OCI-LY3 (cell line): ENCODE data around the gene PATL2.
"Not testable (repeated sequence)": the region's sequence is repeated elsewhere in the genome, so short reads cannot be mapped to it uniquely, and the experiment has no call there.

Source experiments
- H2AFZ ChIP-seq: fragments of 200-600, 300-600 bp; shearing (Covaris generic); 2 replicates; pipeline ENCODE4 v1.6.0; 2014; ENCODE audit warnings: antibody characterized with exemption, low read depth, low read length
- H3K27ac ChIP-seq: fragments of 200-600, 300-600 bp; sonication (generic); 2 replicates; pipeline ENCODE4 v1.5.1; 2014; ENCODE audit warnings: mild to moderate bottlenecking, low read length, moderate library complexity, mixed read lengths
- H3K27me3 ChIP-seq: fragments of 200-600, 300-600 bp; sonication (generic); 2 replicates; pipeline ENCODE4 v1.6.1; 2014; ENCODE audit warnings: low read depth, low read length, mixed read lengths
- H3K36me3 ChIP-seq: fragments of 200-600, 300-600 bp; sonication (generic); replicated peaks from 2 replicates; pipeline ENCODE3; 2014; ENCODE audit warnings: low read depth, low read length, mixed read lengths
- H3K4me1 ChIP-seq: fragments of 300-600, 200-600 bp; sonication (generic); 2 replicates; pipeline ENCODE4 v1.6.1; 2014; ENCODE audit warnings: low read length, mixed read lengths
- H3K4me2 ChIP-seq: fragments of 200-600, 300-600 bp; sonication (generic); 2 replicates; pipeline ENCODE4 v1.6.1; 2014; ENCODE audit warnings: low read length, mixed read lengths
- H3K4me3 ChIP-seq: fragments of 300-600, 200-600 bp; sonication (generic); 2 replicates; pipeline ENCODE4 v1.5.1; 2014; ENCODE audit warnings: antibody characterized with exemption, mild to moderate bottlenecking, low read length, moderate library complexity
- H3K79me2 ChIP-seq: fragments of 300-600, 200-600 bp; shearing (Covaris generic); 2 replicates; pipeline ENCODE4 v1.6.1; 2014; ENCODE audit warnings: mild to moderate bottlenecking, low read length, mixed read lengths
- H3K9ac ChIP-seq: fragments of 300-600, 200-600 bp; shearing (Covaris generic); 2 replicates; pipeline ENCODE4 v1.6.0; 2014; ENCODE audit warnings: mild to moderate bottlenecking, low read length, moderate library complexity
- H3K9me3 ChIP-seq: fragments of 200-600, 300-600 bp; shearing (Covaris generic); 2 replicates; pipeline ENCODE4 v1.6.1; 2014; ENCODE audit warnings: low read length, mixed read lengths; ENCODE audit not compliant: insufficient read depth
- H4K20me1 ChIP-seq: fragments of 200-600, 300-600 bp; sonication (generic); 2 replicates; pipeline ENCODE4 v1.6.1; 2016; ENCODE audit warnings: low read length, mixed read lengths; ENCODE audit not compliant: insufficient read depth
- CTCF ChIP-seq: fragments of 200-600, 300-600 bp; sonication (generic); IDR thresholded peaks from 2 replicates; pipeline ENCODE4 v1.5.1; 2014; ENCODE audit warnings: antibody characterized with exemption, low read length, low read depth
- EZH2phosphoT487 ChIP-seq: fragments of 200-600 bp; shearing (Covaris generic); IDR thresholded peaks from 2 replicates; pipeline ENCODE4 v1.6.1; 2018; ENCODE audit warnings: antibody characterized with exemption, mixed run types, low read depth

PATL2 gene

GRCh38 chr15:44633603-44634002 lies 77.5 kb downstream of the PATL2 start:
- peak overlapping the region; percentile 22; the same call in 1 of the 2 replicates for H3K4me3 ChIP-seq

GRCh38 chr15:44625286-44625685 lies 85.8 kb downstream of the PATL2 start:
- not testable (repeated sequence) for H3K9ac ChIP-seq, H4K20me1 ChIP-seq, H3K27ac ChIP-seq, H3K79me2 ChIP-seq, H3K9me3 ChIP-seq, H3K27me3 ChIP-seq, H3K4me2 ChIP-seq, H2AFZ ChIP-seq, H3K4me3 ChIP-seq
- Histone ChIP-seq H3K4me1 (peaks cover 11% of the 10 kb centered on the region; the same call in 1 of the 2 replicates), H3K36me3 (peaks cover 55% of the 10 kb centered on the region)

More at GRCh38 chr15:44633603-44634002, 77.5 kb downstream of the PATL2 start:
- 0 out of 2 replicates have a peak, but pooled peaks cover 7% of the 10 kb centered on the region for H3K79me2 ChIP-seq
- H3K4me2 ChIP-seq = peak overlapping the region; percentile 59
- no peaks in the 10 kb centered on the region for H4K20me1 ChIP-seq
- peak overlapping the region; percentile 37 for H3K27ac ChIP-seq
- no peak overlapping the region for H2AFZ ChIP-seq
- no peaks in the 10 kb centered on the region for H3K9me3 ChIP-seq
- no peaks in the 10 kb centered on the region for H3K27me3 ChIP-seq
- H3K9ac ChIP-seq = peak overlapping the region; percentile 6; the same call in 1 of the 2 replicates
- H3K36me3 ChIP-seq = peaks cover 49% of the 10 kb centered on the region
- peaks cover 27% of the 10 kb centered on the region for H3K4me1 ChIP-seq
- TF ChIP-seq EZH2phosphoT487 = no peak
- TF ChIP-seq CTCF = no peak

- no peak overlapping the region for H3K27ac ChIP-seq
- no peak overlapping the region for H3K4me2 ChIP-seq
- H2AFZ ChIP-seq = no peak overlapping the region
- peaks cover 7% of the 10 kb centered on the region; the same call in 1 of the 2 replicates for H3K4me1 ChIP-seq
- no peaks in the 10 kb centered on the region for H3K79me2 ChIP-seq
- no peaks in the 10 kb centered on the region for H3K27me3 ChIP-seq
- H3K36me3 ChIP-seq = peaks cover 49% of the 10 kb centered on the region
- no peaks in the 10 kb centered on the region for H3K9me3 ChIP-seq
- no peak overlapping the region for H3K9ac ChIP-seq
- no peak overlapping the region for H3K4me3 ChIP-seq
- no peaks in the 10 kb centered on the region for H4K20me1 ChIP-seq
- TF ChIP-seq EZH2phosphoT487 (no peak), CTCF (no peak)
Measured at GRCh38 chr15:44623178-44623577, 87.9 kb downstream of the PATL2 start.

GRCh38 chr15:44620081-44620480 lies 91.0 kb downstream of the PATL2 start:
- H3K36me3 ChIP-seq = peaks cover 41% of the 10 kb centered on the region
- TF ChIP-seq CTCF (no peak), EZH2phosphoT487 (no peak)

GRCh38 chr15:44616974-44617373 lies 94.1 kb downstream of the PATL2 start:
- H3K9me3 ChIP-seq = no peaks in the 10 kb centered on the region
- no peak overlapping the region for H3K9ac ChIP-seq
- no peak overlapping the region for H2AFZ ChIP-seq
- H3K4me3 ChIP-seq = no peak overlapping the region
- H3K27me3 ChIP-seq = no peaks in the 10 kb centered on the region
- no peak overlapping the region for H3K27ac ChIP-seq
- no peaks in the 10 kb centered on the region for H3K79me2 ChIP-seq
- no peak overlapping the region for H3K4me2 ChIP-seq
- H4K20me1 ChIP-seq = no peaks in the 10 kb centered on the region
- peaks cover 53% of the 10 kb centered on the region for H3K36me3 ChIP-seq
- H3K4me1 ChIP-seq = no peaks in the 10 kb centered on the region
- no peak for TF ChIP-seq EZH2phosphoT487
- no peak for TF ChIP-seq CTCF

More at GRCh38 chr15:44620081-44620480, 91.0 kb downstream of the PATL2 start:
- no peaks in the 10 kb centered on the region for H3K9me3 ChIP-seq
- no peak overlapping the region for H3K4me2 ChIP-seq
- no peak overlapping the region for H3K9ac ChIP-seq
- H3K4me3 ChIP-seq = no peak overlapping the region
- H4K20me1 ChIP-seq = no peaks in the 10 kb centered on the region
- H3K79me2 ChIP-seq = no peaks in the 10 kb centered on the region
- H3K27me3 ChIP-seq = no peaks in the 10 kb centered on the region
- H2AFZ ChIP-seq = no peak overlapping the region
- peaks cover under 1% of the 10 kb centered on the region; the same call in 1 of the 2 replicates for H3K4me1 ChIP-seq
- H3K27ac ChIP-seq = no peak overlapping the region
